Cardiac septum (tissue), 1 donor: ENCODE measurements around the gene PTPN13. TPM values are rescaled to one million over a fixed set of nuclear protein-coding genes. Genes with fewer than 3 reads are reported as not detected.

Source experiments
- DNase-seq: peaks from one replicate; pipeline ENCODE4 v3.0.0-alpha.2; 2020; ENCODE audit warnings: low spot score
- intact Hi-C: fragments of 100-400 bp; cut with DNase I; formaldehyde crosslinking; loops from one replicate; pipeline ENCODE4 v1.14.0; 2022
- total RNA-seq: library from RNA; stranded (reverse); fragmentation: NEBNext Ultra II Directional; extraction: Animal tissue kit (Norgen Biotek cat#: 25700); gene quantifications from one replicate; pipeline ENCODE4 v1.2.1, GENCODE V29; 2021
- donor health status: DM: no; HTN: no; CAD: no.

PTPN13 gene
- total RNA-seq, 1 donor from 2014 or later, result 3.4 TPM

GRCh38 chr4:86587381-86588140 is 6.6 kb upstream of the PTPN13 start:
- intact Hi-C loops, result no loop called here
- DNase-seq, result no peak

DNA sequence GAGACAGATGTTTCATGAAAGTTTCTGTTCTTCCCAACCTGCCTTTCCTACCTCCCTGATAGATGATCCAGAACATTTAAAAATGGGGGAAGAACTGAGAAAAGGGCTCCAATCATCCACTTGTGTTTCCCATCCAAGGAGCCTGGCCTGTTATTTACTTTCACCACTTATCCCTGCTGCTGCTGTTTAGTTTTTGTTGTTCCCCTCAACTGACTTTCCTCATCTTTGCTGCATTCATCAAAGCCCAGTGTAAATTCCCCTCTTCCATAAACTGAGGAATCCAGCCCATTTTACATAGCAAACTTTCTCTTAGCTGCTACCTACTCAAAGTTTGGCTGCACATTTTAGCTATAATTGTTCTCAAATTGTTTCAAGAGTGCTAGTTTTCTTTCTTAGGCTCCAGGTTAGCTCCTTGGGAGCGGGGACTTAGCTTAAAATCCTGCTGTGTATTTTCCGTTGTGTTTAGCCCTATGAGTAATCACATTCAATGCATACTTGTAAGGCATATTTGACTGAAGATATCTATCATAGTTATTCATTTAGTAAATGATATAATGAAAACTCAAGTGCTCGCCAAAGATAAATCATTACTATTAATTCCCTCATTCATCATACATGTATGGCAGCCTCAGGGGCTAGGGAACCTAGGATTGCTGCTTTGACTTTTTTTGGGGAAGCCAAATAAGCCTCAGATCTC is 1.4 kb upstream of the PTPN13 start:
- intact Hi-C loops, result loop anchor here (5.0 kb wide), 2 partner anchors 50 to 300 kb away; partner anchors contain the start of gene C4orf36
- no peak for DNase-seq

- no peak for DNase-seq
- intact Hi-C loops, result loop anchor here (5.0 kb wide), 2 partner anchors 52 to 298 kb away; partner anchors contain the start of gene C4orf36
Observed at GRCh38 chr4:86594559-86595425, 677 bp downstream of the PTPN13 start.

DNA sequence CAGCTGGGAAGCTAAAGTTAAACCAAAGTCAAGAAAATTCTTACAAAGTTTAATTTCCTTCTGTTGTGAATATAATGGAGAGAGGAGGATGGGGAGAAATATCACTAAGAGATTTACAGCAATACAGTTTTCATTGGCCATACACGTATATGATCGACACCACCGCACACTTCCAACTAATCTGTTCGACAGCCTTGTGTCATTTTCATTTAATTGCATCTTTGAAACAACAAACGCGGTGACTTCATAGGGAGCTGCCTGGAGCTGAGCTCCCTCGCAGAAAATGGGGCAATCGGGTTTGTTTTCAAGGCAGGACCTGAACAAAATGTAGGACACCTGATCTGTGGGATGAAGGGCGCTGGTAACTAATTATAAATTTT is 1.3 kb downstream of the PTPN13 start:
- intact Hi-C loops, result no loop called here
- no peak for DNase-seq

GRCh38 chr4:86596807-86597206 is 2.7 kb downstream of the PTPN13 start:
- intact Hi-C loops, result no loop called here
- DNase-seq, result no peak

GRCh38 chr4:86600007-86600653 is 6.0 kb downstream of the PTPN13 start:
- DNase-seq, result no peak
- intact Hi-C loops, result no loop called here

DNA sequence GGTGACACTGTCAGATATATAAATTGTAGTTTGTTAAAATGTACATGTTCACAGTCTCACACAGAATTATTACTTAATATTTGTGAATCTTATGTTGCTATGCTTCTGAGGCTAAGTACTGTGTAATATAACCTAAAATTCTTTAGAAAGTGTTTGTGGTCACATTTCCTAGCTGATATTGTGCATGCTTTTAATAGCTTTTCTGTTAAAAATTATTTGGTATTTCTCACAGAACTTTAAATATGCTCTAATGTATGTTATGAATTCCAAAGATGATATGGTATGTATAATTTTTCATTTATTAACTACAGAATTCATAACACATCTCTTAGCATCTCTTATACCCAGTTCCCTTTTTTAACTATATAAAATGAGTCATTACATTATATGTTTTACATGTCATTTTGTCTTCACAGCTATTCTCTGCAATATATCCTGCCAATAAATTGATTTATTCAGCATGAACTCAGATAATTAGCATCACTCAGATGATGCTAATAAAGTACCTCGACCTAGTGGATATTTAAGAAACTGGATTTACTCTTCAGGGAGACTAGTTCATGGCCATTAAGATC is 9.3 kb downstream of the PTPN13 start:
- intact Hi-C loops, result no loop called here
- no peak for DNase-seq

DNA sequence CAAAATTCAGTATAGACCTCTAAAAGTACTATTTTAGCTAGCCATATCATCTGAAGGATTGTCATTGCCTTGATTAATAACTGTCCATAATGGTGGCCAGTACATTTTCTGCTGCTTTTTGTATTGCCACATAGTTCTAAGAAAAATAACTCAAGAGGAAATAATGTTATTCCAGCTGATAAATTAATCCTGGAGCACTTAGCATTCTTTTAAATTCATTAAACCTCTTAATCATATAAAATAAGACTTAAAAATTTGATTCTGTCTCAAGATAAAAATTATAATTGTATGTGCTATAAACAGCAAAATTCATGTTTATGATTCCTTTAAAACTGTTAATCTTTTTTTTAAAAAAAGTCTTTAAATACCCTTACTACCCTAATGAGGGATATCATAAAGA is 12.7 kb downstream of the PTPN13 start:
- DNase-seq, result no peak
- intact Hi-C loops, result no loop called here

DNA sequence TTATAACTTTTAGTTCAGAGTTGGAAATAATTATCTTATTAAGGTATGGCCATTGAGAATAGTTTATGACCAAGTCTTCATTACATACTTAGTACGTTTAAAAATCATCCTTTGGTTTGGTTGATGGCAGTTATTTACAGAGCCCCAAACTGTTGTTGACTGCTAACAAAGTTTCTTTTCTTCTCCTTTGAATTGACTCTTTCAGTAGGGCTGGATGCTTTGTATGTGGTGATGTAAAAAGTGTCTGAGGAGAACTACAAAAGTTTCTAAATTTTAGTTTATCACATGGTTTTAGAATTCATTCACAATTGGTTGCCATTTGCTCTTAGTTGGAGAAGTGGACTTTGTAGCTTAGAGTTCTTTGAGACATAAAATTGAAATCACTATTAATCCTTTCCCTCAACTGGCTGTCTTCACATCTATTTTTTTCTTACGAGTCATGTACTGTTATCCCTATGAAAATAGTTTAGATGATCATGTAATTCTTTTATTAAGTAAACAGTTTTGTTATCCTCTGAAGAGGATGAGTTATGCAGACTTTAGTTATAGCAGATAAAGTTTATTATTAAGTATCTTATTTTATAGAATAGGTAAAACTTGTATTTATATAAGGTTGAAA is 14.8 kb downstream of the PTPN13 start:
- intact Hi-C loops, result no loop called here
- no peak for DNase-seq

- intact Hi-C loops, result no loop called here
- DNase-seq, result no peak
Observed at GRCh38 chr4:86611757-86612156, 17.6 kb downstream of the PTPN13 start.

GRCh38 chr4:86613734-86614133 is 19.6 kb downstream of the PTPN13 start:
- intact Hi-C loops, result no loop called here
- DNase-seq, result no peak

GRCh38 chr4:86614865-86615264 is 20.8 kb downstream of the PTPN13 start:
- no peak for DNase-seq
- intact Hi-C loops, result no loop called here

- intact Hi-C loops, result no loop called here
- no peak for DNase-seq
Observed at GRCh38 chr4:86615501-86615900, 21.4 kb downstream of the PTPN13 start.

DNA sequence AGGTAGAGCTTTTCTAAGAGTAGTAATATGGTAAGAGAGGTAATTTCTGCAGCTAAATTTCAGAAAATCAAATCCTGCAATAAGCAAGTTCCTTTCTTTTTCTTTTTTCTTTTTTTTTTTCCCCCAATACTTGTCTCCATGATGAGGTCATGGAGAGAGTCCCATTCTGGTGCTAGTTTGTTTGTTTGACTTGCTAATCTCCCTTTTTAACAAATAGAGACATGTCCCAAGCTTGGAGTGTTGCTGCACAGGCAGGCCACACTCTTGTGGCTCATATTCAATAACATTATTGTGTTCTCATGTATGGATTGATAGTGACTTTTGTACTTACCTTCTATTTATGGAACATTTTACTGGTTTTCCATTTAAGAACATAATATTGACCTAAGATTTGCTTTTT is 25.5 kb downstream of the PTPN13 start:
- intact Hi-C loops, result no loop called here

GRCh38 chr4:86621435-86621834 is 27.3 kb downstream of the PTPN13 start:
- intact Hi-C loops, result no loop called here
- no peak for DNase-seq

More for the DNA sequence above, 25.5 kb downstream of the PTPN13 start:
- DNase-seq, result no peak

DNA sequence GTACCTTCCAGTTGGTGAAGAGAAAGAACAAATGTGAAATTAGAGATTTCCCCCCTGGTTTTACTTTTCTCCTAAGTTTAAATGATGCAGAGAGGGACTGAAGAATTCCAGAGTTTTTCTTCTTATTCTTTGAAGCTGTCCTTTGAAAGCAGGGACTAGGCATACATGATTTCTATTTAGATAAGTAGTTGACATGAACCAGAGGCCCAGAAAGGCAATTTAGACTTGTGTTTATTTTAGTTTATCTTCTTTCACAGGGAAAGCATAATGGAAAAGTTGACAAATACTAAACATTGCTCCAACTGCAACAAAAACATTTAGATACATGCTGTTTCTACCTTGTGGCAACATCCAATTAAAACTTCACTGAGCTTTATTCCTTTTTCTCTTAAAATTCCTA is 32.0 kb downstream of the PTPN13 start:
- intact Hi-C loops, result no loop called here
- no peak for DNase-seq

- intact Hi-C loops, result no loop called here
- DNase-seq, result no peak
Observed at GRCh38 chr4:86627462-86628135, 33.5 kb downstream of the PTPN13 start.

DNA sequence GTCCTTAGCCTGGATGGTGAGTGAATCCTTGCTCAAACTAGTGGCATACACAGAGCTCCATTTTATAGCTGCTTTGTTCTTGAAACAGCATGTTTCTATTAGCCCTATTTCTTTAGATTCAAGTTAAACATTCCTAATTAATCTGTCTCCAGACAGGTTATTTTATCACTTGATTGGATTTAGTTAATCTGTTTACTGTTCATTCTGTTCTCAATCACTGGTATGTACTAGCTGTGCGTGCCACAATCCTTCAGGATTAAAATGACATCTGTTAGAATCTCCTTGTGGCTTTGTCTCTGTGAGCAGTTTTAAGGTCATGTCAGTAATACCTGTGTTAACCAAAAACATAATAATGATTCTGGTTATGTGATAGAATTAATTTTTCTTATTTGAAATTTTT is 36.5 kb downstream of the PTPN13 start:
- DNase-seq, result no peak
- intact Hi-C loops, result no loop called here
